Measurements from ENCODE around the gene SRXN1. TPM values are rescaled to one million over a fixed set of nuclear protein-coding genes. Genes with fewer than 3 reads are reported as not detected.

Gene SRXN1
- total and polyA plus RNA-seq, 7 experiments from 2014 or later: 0.12 to 14.8 (median 0.84) TPM

GRCh38 chr20:602111-602970, 50.7 kb downstream of the SRXN1 start:
- no peak overlapping the region for H3K27ac Mint-ChIP-seq
- Histone ChIP-seq H3K36me3 (ENCODE audit: control insufficient read depth in 2 of 3, insufficient read depth in 3 of 3, low read length in 3 of 3) (no peaks in the 10 kb centered on the region), H3K27ac (ENCODE audit: low read depth, low read length) (no peak overlapping the region), H3K27me3 (ENCODE audit: control insufficient read depth in 2 of 2, insufficient read depth in 2 of 2, low read length in 2 of 2) (no peaks in the 10 kb centered on the region), H3K4me1 (ENCODE audit: control insufficient read depth in 2 of 2, insufficient read depth in 2 of 2, low read length in 2 of 2) (no peaks in the 10 kb centered on the region), H3K9me3 (ENCODE audit: control insufficient read depth in 2 of 3, low read length in 3 of 3) (no peaks in the 10 kb centered on the region), H3K4me3 (ENCODE audit: low read length) (no peak overlapping the region)
- no peak for ATAC-seq
- no peaks in the 10 kb centered on the region for H3K36me3 Mint-ChIP-seq
- DNase-seq: no peak
- intact Hi-C loops (cut with micrococcal nuclease): no loop called here
- no peaks in the 10 kb centered on the region for H3K4me1 Mint-ChIP-seq
- CTCF ChIA-PET: no interaction called here
- H3K9me3 Mint-ChIP-seq: no peaks in the 10 kb centered on the region
- POLR2A ChIA-PET: no interaction called here
- peaks cover 1 to 13% (median 5%) of the 10 kb centered on the region in 5 donors for H3K27me3 Mint-ChIP-seq
- no peak overlapping the region for H3K4me3 Mint-ChIP-seq

- Mint-ChIP-seq H3K27me3 (peaks cover 0 to 17% (median 4%) of the 10 kb centered on the region in 5 donors), H3K4me1 (no peaks in the 10 kb centered on the region), H3K4me3 (no peak overlapping the region), H3K36me3 (no peaks in the 10 kb centered on the region), H3K27ac (no peak overlapping the region), H3K9me3 (no peaks in the 10 kb centered on the region)
- intact Hi-C loops (cut with micrococcal nuclease): no loop called here
- Histone ChIP-seq H3K4me1 (ENCODE audit: control insufficient read depth in 2 of 2, insufficient read depth in 2 of 2, low read length in 2 of 2) (no peaks in the 10 kb centered on the region), H3K36me3 (ENCODE audit: control insufficient read depth in 2 of 3, insufficient read depth in 3 of 3, low read length in 3 of 3) (no peaks in the 10 kb centered on the region), H3K4me3 (ENCODE audit: low read length) (no peak overlapping the region), H3K9me3 (ENCODE audit: control insufficient read depth in 2 of 3, low read length in 3 of 3) (no peaks in the 10 kb centered on the region), H3K27ac (ENCODE audit: low read depth, low read length) (no peak overlapping the region), H3K27me3 (ENCODE audit: control insufficient read depth in 2 of 2, insufficient read depth in 2 of 2, low read length in 2 of 2) (no peaks in the 10 kb centered on the region)
- DNase-seq (no peak), ATAC-seq (no peak)
- ChIA-PET POLR2A (no interaction called here), CTCF (no interaction called here)
These were observed 52.3 kb downstream of the SRXN1 start for GRCh38 chr20:600736-601135.

GRCh38 chr20:600141-600540, 52.9 kb downstream of the SRXN1 start:
- Mint-ChIP-seq H3K27ac (no peak overlapping the region), H3K4me1 (no peaks in the 10 kb centered on the region), H3K4me3 (no peak overlapping the region), H3K36me3 (no peaks in the 10 kb centered on the region), H3K9me3 (no peaks in the 10 kb centered on the region), H3K27me3 (peaks cover 0 to 17% (median 4%) of the 10 kb centered on the region in 5 donors)
- H3K27me3 ChIP-seq (ENCODE audit: control insufficient read depth in 2 of 2, insufficient read depth in 2 of 2, low read length in 2 of 2): no peaks in the 10 kb centered on the region
- no peaks in the 10 kb centered on the region for H3K9me3 ChIP-seq (ENCODE audit: control insufficient read depth in 2 of 3, low read length in 3 of 3)
- no peaks in the 10 kb centered on the region for H3K4me1 ChIP-seq (ENCODE audit: control insufficient read depth in 2 of 2, insufficient read depth in 2 of 2, low read length in 2 of 2)
- intact Hi-C loops (cut with micrococcal nuclease): no loop called here
- H3K27ac ChIP-seq (ENCODE audit: low read depth, low read length): no peak overlapping the region
- ChIA-PET CTCF (no interaction called here), POLR2A (no interaction called here)
- ATAC-seq (no peak), DNase-seq (no peak)
- H3K36me3 ChIP-seq (ENCODE audit: control insufficient read depth in 2 of 3, insufficient read depth in 3 of 3, low read length in 3 of 3): no peaks in the 10 kb centered on the region
- no peak overlapping the region for H3K4me3 ChIP-seq (ENCODE audit: low read length)

- Histone ChIP-seq H3K36me3 (ENCODE audit: control insufficient read depth in 2 of 3, insufficient read depth in 3 of 3, low read length in 3 of 3) (no peaks in the 10 kb centered on the region), H3K27ac (ENCODE audit: low read depth, low read length) (no peak overlapping the region), H3K4me1 (ENCODE audit: control insufficient read depth in 2 of 2, insufficient read depth in 2 of 2, low read length in 2 of 2) (no peaks in the 10 kb centered on the region), H3K4me3 (ENCODE audit: low read length) (no peak overlapping the region), H3K27me3 (ENCODE audit: control insufficient read depth in 2 of 2, insufficient read depth in 2 of 2, low read length in 2 of 2) (no peaks in the 10 kb centered on the region), H3K9me3 (ENCODE audit: control insufficient read depth in 2 of 3, low read length in 3 of 3) (no peaks in the 10 kb centered on the region)
- POLR2A ChIA-PET: no interaction called here
- Mint-ChIP-seq H3K27me3 (peaks cover 0 to 23% (median 9%) of the 10 kb centered on the region in 5 donors), H3K4me1 (no peaks in the 10 kb centered on the region), H3K9me3 (no peaks in the 10 kb centered on the region), H3K4me3 (no peak overlapping the region), H3K36me3 (no peaks in the 10 kb centered on the region), H3K27ac (no peak overlapping the region)
- CTCF ChIA-PET: no interaction called here
- intact Hi-C loops (cut with micrococcal nuclease): no loop called here
- DNase-seq (no peak), ATAC-seq (no peak)
These were observed 54.7 kb downstream of the SRXN1 start for GRCh38 chr20:598133-598850.

- POLR2A ChIA-PET: no interaction called here
- Mint-ChIP-seq H3K27me3 (peaks cover 0 to 26% (median 11%) of the 10 kb centered on the region in 5 donors), H3K4me3 (no peak overlapping the region), H3K4me1 (no peaks in the 10 kb centered on the region), H3K27ac (no peak overlapping the region), H3K9me3 (no peaks in the 10 kb centered on the region), H3K36me3 (no peaks in the 10 kb centered on the region)
- CTCF ChIA-PET: no interaction called here
- ATAC-seq (no peak), DNase-seq (no peak)
- intact Hi-C loops (cut with micrococcal nuclease): no loop called here
- Histone ChIP-seq H3K4me3 (ENCODE audit: low read length) (no peak overlapping the region), H3K4me1 (ENCODE audit: control insufficient read depth in 2 of 2, insufficient read depth in 2 of 2, low read length in 2 of 2) (no peaks in the 10 kb centered on the region), H3K27me3 (ENCODE audit: control insufficient read depth in 2 of 2, insufficient read depth in 2 of 2, low read length in 2 of 2) (no peaks in the 10 kb centered on the region), H3K36me3 (ENCODE audit: control insufficient read depth in 2 of 3, insufficient read depth in 3 of 3, low read length in 3 of 3) (no peaks in the 10 kb centered on the region), H3K9me3 (ENCODE audit: control insufficient read depth in 2 of 3, low read length in 3 of 3) (no peaks in the 10 kb centered on the region), H3K27ac (ENCODE audit: low read depth, low read length) (no peak overlapping the region)
These were observed 55.4 kb downstream of the SRXN1 start for GRCh38 chr20:597560-597959.

Other genes starting within 250 kb of the SRXN1 start
- gene RBCK1, start 244.9 kb downstream of the SRXN1 start, total RNA-seq: 100 to 1,000 TPM in 1 of 5 experiments, 10 to 100 TPM in 4; 70.3 to 153 (median 96.9) TPM
- 10 to 100 TPM; 80.1 to 98.1 TPM for gene RBCK1, start 244.9 kb downstream of the SRXN1 start, polyA plus RNA-seq
- 10 to 100 TPM; 26.3 to 45.7 (median 35.4) TPM for gene TBC1D20, start 190.7 kb downstream of the SRXN1 start, total RNA-seq
- 10 to 100 TPM; 19.9 to 24.3 TPM for gene TBC1D20, start 190.7 kb downstream of the SRXN1 start, polyA plus RNA-seq
- gene CSNK2A1, start 109.4 kb downstream of the SRXN1 start, total RNA-seq: 100 to 1,000 TPM in 1 of 5 experiments, 10 to 100 TPM in 4; 69.7 to 117 (median 90.8) TPM
- 10 to 100 TPM; 47.3 to 47.8 TPM for gene CSNK2A1, start 109.4 kb downstream of the SRXN1 start, polyA plus RNA-seq
- not detected for gene TCF15, start 42.9 kb downstream of the SRXN1 start, total RNA-seq
- not detected for gene TCF15, start 42.9 kb downstream of the SRXN1 start, polyA plus RNA-seq
- not detected for gene SCRT2, start 22.6 kb upstream of the SRXN1 start, total RNA-seq
- not detected for gene SCRT2, start 22.6 kb upstream of the SRXN1 start, polyA plus RNA-seq
- not detected for gene SLC52A3, start 115.3 kb upstream of the SRXN1 start, total RNA-seq
- not detected for gene SLC52A3, start 115.3 kb upstream of the SRXN1 start, polyA plus RNA-seq
- gene FAM110A, start 180.5 kb upstream of the SRXN1 start, total RNA-seq: 10 to 100 TPM; 10.9 to 47.4 (median 23.7) TPM
- gene FAM110A, start 180.5 kb upstream of the SRXN1 start, polyA plus RNA-seq: 10 to 100 TPM in 1 of 2 donors, 1 to 10 TPM in 1; 6.6 to 11.9 TPM